ENCODE measurements around the gene LINGO3. TPM values are rescaled to one million over a fixed set of nuclear protein-coding genes. Genes with fewer than 3 reads are reported as not detected.

Gene LINGO3
- total RNA-seq, 6 experiments from 2014 or later = not detected

- H3K27ac ChIP-seq = no peak overlapping the region
- TF ChIP-seq CTCF (IDR thresholded peaks at IDR 0.05) (no peak), POLR2A (IDR thresholded peaks at IDR 0.05) (no peak)
- H3K4me3 ChIP-seq = no peak overlapping the region
- H3K4me1 ChIP-seq = peaks cover 0 to 7% (median under 1%) of the 10 kb centered on the region in 4 donors
- no peaks in the 10 kb centered on the region for H3K36me3 ChIP-seq
- H3K9me3 ChIP-seq = no peaks in the 10 kb centered on the region
- DNase-seq (no peak), ATAC-seq (no peak)
- 66% methylated on average over 16 of the region's 33 CpGs for WGBS (ENCODE audit: insufficient coverage, low coverage, low lambda C conversion rate, missing lambda C conversion rate)
- no peaks in the 10 kb centered on the region for H3K27me3 ChIP-seq
- intact Hi-C loops (cut with DNase I) = no loop called here
Measured at GRCh38 chr19:2278459-2279158, 29.3 kb downstream of the LINGO3 start.

- ATAC-seq = no peak
- Histone ChIP-seq H3K9me3 (no peaks in the 10 kb centered on the region), H3K4me3 (no peak overlapping the region), H3K27me3 (no peaks in the 10 kb centered on the region), H3K4me1 (peaks cover 0 to 22% (median 4%) of the 10 kb centered on the region in 4 donors), H3K36me3 (peaks cover 0 to 15% (median 5%) of the 10 kb centered on the region in 4 donors), H3K27ac (no peak overlapping the region)
- intact Hi-C loops (cut with DNase I) = no loop called here
- TF ChIP-seq CTCF (IDR thresholded peaks at IDR 0.05) (no peak), POLR2A (IDR thresholded peaks at IDR 0.05) (no peak)
- WGBS (ENCODE audit: insufficient coverage, low coverage, low lambda C conversion rate, missing lambda C conversion rate) = 80% methylated on average over 2 of the region's 9 CpGs
- no peak for DNase-seq
Measured at GRCh38 chr19:2277138-2277537, 30.8 kb downstream of the LINGO3 start.

GRCh38 chr19:2276429-2276986, 31.4 kb downstream of the LINGO3 start:
- WGBS (ENCODE audit: insufficient coverage, low coverage, low lambda C conversion rate, missing lambda C conversion rate) = 94% methylated on average over 19 of the region's 28 CpGs
- H3K4me3 ChIP-seq = no peak overlapping the region
- H3K27me3 ChIP-seq = no peaks in the 10 kb centered on the region
- peaks cover 0 to 28% (median 7%) of the 10 kb centered on the region in 4 donors for H3K4me1 ChIP-seq
- H3K27ac ChIP-seq = no peak overlapping the region
- peaks cover 0 to 18% (median 5%) of the 10 kb centered on the region in 4 donors for H3K36me3 ChIP-seq
- no peak for DNase-seq
- TF ChIP-seq CTCF (IDR thresholded peaks at IDR 0.05) (no peak), POLR2A (IDR thresholded peaks at IDR 0.05) (no peak)
- no peak for ATAC-seq
- intact Hi-C loops (cut with DNase I) = no loop called here
- no peaks in the 10 kb centered on the region for H3K9me3 ChIP-seq

GRCh38 chr19:2275588-2276428, 32.1 kb downstream of the LINGO3 start:
- H3K36me3 ChIP-seq = peaks cover 0 to 18% (median 5%) of the 10 kb centered on the region in 4 donors
- H3K4me3 ChIP-seq = no peak overlapping the region
- intact Hi-C loops (cut with DNase I) = no loop called here
- TF ChIP-seq CTCF (IDR thresholded peaks at IDR 0.05) (no peak), POLR2A (IDR thresholded peaks at IDR 0.05) (no peak)
- H3K4me1 ChIP-seq = peaks cover 0 to 32% (median 8%) of the 10 kb centered on the region in 4 donors
- H3K27me3 ChIP-seq = no peaks in the 10 kb centered on the region
- no peak for ATAC-seq
- H3K9me3 ChIP-seq = no peaks in the 10 kb centered on the region
- WGBS (ENCODE audit: insufficient coverage, low coverage, low lambda C conversion rate, missing lambda C conversion rate) = 71% methylated on average over 9 of the region's 74 CpGs
- DNase-seq = no peak
- H3K27ac ChIP-seq = no peak overlapping the region
